Dermis blood vessel endothelial cell (primary cell): ENCODE data around the gene SHOC2. TPM values are rescaled to one million over a fixed set of nuclear protein-coding genes. Genes with fewer than 3 reads are reported as not detected.

ENCODE experiments used
- DNase-seq: peaks from one replicate; pipeline ENCODE4 v3.0.0; 2010
- total RNA-seq: library from RNA; depleted of rRNA; stranded (reverse); fragments of >200 nt; gene quantifications from 2 replicates; pipeline ENCODE4 v1.2.3, GENCODE V29; 2014

Gene SHOC2
- total RNA-seq, 1 donor from 2014 or later, result 62.3 TPM

DNA sequence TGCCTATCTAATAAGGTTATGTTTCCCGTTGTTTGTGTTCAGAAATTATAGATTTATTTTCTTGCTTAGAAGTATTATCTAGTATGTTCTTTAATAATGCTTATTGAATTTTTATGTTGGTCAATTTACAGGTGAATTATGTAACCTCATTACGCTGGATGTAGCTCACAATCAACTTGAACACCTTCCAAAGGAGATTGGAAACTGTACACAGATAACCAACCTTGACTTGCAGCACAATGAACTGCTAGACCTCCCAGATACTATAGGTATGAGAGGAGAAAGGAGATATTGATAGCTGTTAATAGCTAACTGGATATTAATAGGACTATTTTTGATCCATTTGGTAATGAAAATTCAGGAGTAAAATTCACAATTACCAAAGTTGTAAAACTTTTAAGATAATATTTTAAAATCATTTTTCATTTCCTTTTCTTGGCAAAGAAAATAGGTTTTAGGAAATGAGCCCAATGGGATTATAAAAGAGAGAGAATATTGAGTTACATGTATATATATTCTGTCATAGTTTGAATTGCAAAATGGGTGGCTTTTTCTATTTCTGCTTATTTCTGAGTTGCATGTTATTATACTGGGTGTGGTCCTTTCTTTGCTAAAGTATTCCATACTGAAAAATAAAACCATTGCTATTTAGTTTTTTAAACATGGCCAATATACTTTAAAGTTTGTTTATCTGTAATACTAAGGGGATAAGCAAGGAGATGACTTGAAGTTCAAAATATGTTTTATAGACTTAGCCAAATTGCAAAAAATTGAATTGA, 66.3 kb downstream of the SHOC2 start:
- DNase-seq, result no peak

GRCh38 chr10:110989016-110989415, 69.6 kb downstream of the SHOC2 start:
- no peak for DNase-seq

DNA sequence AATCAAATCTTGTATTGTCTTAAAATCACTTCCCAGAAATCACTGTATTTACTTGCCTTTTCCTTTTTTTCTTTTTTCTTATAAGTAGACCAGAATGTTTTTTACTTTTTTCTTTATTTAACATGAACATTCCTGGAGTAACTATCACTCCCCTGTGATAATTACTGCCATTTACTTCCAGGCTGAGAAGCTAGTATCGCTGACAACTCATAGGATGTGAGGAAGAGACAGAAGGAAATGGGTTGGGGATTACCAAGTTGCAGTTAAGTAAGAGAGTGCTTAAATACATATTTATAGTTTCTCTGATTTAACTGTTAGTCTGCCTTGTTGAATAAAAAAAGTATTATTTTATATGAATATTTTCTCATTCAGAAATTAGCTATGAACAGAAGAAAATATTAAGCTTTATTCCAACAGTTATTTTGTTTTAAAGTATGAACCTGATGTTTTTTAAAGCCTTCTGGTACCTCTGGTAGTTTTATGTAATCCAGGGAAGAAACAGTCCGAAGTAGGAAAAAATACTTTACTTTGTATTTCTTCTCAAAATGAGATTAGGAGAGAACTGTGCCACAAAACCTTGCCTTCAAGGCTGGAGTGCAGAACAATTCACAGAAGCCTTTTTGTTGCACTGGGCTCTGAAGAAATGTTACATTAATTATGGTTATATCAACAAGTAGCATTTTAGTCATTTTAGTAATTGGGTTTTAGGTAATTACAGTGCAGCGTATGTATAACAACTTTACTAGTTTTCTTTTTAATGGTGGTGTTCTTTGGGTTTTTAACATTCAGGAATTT, 72.8 kb downstream of the SHOC2 start:
- peak; percentile 12 for DNase-seq

GRCh38 chr10:110993024-110993693, 73.8 kb downstream of the SHOC2 start:
- DNase-seq, result no peak

GRCh38 chr10:110994406-110995086, 75.1 kb downstream of the SHOC2 start:
- DNase-seq, result no peak

GRCh38 chr10:110995301-110995700, 75.9 kb downstream of the SHOC2 start:
- no peak for DNase-seq

GRCh38 chr10:110996256-110996655, 76.9 kb downstream of the SHOC2 start:
- no peak for DNase-seq

GRCh38 chr10:111004016-111004415, 84.6 kb downstream of the SHOC2 start:
- DNase-seq, result no peak

GRCh38 chr10:111007486-111007885, 88.1 kb downstream of the SHOC2 start:
- no peak for DNase-seq

DNA sequence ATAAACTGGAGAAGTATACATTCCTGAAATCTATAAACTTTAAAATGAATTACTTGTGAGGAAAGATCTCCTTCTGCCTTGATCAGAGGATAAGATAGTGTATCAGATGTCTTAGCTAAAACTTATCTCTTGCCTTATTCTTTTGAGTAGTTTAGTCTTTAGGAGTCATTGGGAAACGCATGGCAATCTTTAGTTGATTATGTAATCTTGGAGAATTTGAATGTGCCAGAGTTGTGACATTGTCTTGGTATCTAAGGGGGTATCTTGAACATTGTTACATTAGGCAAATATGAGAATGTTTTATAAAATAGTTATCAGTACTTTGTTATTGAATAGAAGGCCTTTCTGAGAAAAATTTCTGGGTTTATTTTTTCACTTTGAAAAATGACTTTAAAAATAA, 95.8 kb downstream of the SHOC2 start:
- no peak for DNase-seq

- DNase-seq, result no peak
Observed at GRCh38 chr10:111017098-111017497, 97.7 kb downstream of the SHOC2 start.

DNA sequence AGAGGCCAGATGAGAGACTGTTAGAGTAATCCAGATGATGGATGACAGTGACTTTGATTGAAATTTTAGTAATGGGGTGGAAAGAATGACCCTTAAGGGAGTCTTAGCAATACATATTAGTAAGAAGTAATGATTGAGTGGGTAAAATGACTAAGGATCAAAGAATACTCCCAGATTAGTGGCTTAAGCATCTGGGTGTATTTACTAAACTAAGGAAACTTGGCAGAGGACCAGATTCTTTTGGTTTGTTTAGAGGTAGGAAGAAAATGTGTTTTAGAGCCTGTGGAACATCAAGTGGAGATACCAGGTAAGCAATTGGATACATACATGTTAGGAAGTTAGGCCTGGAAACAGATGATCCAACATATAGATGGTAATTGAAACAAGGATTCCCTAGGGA, 98.6 kb downstream of the SHOC2 start:
- no peak for DNase-seq

DNA sequence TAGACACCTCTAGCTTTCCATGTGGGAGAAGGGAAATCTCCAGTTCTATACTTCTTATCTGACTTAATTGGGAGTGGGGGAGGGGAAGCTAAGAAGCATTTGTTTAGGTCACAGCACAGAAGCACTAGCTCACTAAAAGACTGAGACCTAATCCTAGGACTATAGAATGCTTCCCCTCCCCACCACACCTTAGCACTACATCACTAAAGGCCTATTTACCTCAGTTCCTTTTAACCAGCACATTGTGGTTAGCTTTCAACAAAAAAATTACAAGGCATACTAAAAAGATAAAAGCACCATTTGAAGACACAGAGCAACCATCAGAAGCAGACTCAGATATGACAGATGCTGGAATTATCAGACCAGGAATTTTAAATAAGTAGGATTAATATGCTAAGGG, 103.7 kb downstream of the SHOC2 start:
- no peak for DNase-seq

DNA sequence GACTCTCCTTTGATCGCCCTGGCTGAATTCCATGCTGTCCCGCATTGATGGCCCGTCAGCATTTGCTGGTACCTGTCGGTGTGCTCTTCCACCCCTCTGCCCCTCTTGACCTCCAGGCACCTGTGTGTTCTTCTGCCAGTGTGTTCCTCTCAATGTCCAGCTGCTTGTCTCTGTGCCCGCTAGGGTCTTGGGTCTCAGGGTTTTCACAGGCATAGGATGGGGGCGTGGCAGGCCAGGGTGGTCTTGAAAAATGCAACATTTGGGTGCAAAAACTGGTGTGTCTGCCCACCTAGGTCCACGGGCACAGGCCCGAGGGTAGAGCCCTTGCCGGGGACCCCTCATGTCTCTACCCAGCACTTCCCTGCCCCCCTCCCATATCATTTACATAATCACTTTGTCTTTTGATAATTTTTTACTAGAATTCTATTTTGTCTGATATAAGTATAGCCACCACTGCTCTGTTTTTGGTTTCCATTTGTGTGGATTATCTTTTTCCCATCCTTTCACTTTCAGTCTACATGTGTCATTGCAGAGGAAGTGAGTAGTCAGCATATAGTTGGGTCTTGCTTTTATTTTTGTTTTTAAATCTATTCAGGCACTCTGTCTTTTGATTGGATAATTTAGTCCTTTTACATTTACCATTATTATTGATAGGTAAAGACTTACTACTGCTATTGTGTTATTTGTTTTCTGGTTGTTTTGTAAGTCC, 110.8 kb downstream of the SHOC2 start:
- DNase-seq, result no peak

DNA sequence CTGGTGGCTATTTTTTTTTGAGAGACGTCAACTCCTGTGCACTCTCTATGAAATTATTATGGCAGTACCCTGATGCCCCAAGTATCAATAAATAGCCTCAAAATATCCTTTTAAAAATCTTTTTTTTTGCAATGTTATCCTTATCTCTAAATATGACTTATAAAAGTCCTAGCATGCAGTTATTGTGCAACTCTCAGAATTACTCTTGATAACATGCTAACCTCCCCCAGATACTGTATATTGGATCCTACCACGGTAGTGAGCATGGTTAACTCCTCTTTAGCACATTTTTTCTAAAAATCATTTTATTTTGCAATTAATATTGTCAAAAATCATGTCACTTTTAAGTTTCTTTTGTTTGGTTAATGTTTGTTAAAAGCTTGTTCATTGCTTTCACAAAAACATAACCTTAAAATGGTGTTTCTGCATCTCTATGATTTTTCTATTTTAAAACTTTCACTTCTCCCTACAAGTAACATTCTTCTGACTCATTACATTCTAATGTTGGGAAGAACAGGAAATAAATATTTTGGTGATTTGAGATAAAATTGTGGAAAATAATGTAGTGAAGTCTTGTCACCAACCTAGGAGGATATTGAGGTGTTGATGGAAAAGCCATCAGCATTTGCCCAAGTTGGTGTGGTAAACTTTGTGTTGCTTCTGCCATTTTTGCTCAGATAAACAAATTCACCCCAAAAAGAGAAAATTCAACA, 115.3 kb downstream of the SHOC2 start:
- no peak for DNase-seq

DNA sequence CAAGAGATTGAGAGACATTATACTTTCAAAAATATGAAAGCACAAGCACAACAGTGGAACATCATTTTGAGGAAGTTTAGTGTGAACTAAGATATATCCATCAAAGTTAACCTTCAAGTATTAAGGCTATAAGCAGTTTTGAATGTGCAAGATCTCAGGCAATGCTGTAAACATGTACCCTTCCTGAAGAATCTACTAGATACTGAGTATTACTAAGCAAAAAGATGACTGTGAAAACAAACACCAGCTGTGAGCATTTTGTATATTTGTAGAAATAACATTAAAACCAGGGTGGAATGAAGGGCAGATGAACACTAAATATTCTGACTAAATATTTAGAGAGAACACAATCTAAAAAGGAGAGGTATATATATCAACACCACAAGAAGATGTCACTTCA, 116.1 kb downstream of the SHOC2 start:
- no peak for DNase-seq

DNA sequence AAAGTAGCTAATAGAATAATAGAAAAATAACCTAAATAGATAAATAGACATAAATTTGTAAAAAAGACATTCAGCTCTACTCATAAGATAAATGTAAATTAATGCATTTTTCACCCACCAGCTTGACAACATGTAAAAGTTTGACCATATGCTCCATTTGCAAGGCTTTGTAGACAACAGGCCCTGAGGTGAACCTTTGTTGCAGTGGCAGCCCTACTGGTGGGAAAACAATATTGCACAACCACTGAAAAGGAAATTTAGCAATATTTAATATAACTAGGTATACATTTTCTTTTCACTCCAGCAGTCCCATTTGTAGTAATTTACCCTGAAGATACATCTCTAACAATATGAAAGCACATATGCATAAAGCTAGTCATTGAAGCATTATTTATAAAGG, 118.5 kb downstream of the SHOC2 start:
- peak; percentile 8 for DNase-seq

GRCh38 chr10:111039522-111039921, 120.1 kb downstream of the SHOC2 start:
- no peak for DNase-seq

DNA sequence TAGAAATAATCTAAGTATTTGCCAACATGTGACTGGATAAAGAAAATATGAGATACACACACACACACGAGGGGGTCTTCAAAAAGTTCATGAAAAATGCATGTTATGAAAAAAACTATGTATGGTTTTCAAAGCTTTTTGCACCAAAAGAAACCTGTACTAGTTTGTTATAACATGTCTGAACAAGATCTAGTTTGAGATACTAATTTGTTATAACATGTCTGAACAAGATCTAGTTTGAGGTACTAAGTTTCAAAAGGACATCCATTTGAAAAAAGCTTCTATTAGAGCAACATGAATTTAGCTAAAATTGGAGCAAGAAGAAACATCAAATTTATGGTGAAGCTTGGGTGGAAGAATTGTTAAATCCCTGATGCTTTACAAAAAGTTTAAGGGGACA, 137.6 kb downstream of the SHOC2 start:
- DNase-seq, result no peak
